Astrocyte (in vitro differentiated cells and primary cell): ENCODE results near the gene HPN.

Source experiments
- CTCF ChIP-seq: IDR thresholded peaks from 2 replicates; pipeline ENCODE4 v1.5.1; 2011; ENCODE audit warnings: low read depth, mild to moderate bottlenecking, inconsistent platforms, low read length, moderate library complexity; ENCODE audit not compliant: insufficient read depth
- EZH2 ChIP-seq: IDR thresholded peaks from 2 replicates; pipeline ENCODE4 v1.6.1; 2012; ENCODE audit warnings: mild to moderate bottlenecking, low read length, inconsistent platforms; ENCODE audit not compliant: insufficient read depth

GRCh38 chr19:35073516-35073915 is 32.0 kb downstream of the HPN start:
- TF ChIP-seq CTCF (no peak), EZH2 (no peak)
